VCaP (cell line): ENCODE measurements around the gene VSX1.

Experiments used
- H3K27ac ChIP-seq: fragments of 450-650 bp; 2 replicates; pipeline ENCODE4 v1.5.1; 2017
- CTCF ChIP-seq: fragments of 450-650 bp; conservative IDR thresholded peaks from 2 replicates; pipeline ENCODE4 v1.5.1; 2017; ENCODE audit warnings: mild to moderate bottlenecking, moderate library complexity

VSX1 gene

GRCh38 chr20:25099601-25100140 lies 17.7 kb upstream of the VSX1 start:
- no peak for TF ChIP-seq CTCF
- H3K27ac ChIP-seq: no peak overlapping the region

- no peak overlapping the region for H3K27ac ChIP-seq
- TF ChIP-seq CTCF: no peak
Observed at GRCh38 chr20:25097498-25097897, 15.6 kb upstream of the VSX1 start.

GRCh38 chr20:25090492-25091429 lies 8.8 kb upstream of the VSX1 start:
- TF ChIP-seq CTCF: no peak
- peak overlapping the region; percentile 59 for H3K27ac ChIP-seq

- no peak overlapping the region; the same call in 1 of the 2 replicates for H3K27ac ChIP-seq
Observed at GRCh38 chr20:25089662-25090061, 7.7 kb upstream of the VSX1 start.

GRCh38 chr20:25089096-25089495 lies 7.2 kb upstream of the VSX1 start:
- H3K27ac ChIP-seq: no peak overlapping the region
- TF ChIP-seq CTCF: no peak

More at GRCh38 chr20:25089662-25090061, 7.7 kb upstream of the VSX1 start:
- no peak for TF ChIP-seq CTCF

- no peak overlapping the region for H3K27ac ChIP-seq
- TF ChIP-seq CTCF: no peak
Observed at GRCh38 chr20:25088267-25088666, 6.3 kb upstream of the VSX1 start.

- TF ChIP-seq CTCF: no peak
- no peak overlapping the region for H3K27ac ChIP-seq
Observed at GRCh38 chr20:25087186-25087929, 5.4 kb upstream of the VSX1 start.
